ENCODE results near the gene IL4R. TPM values are rescaled to one million over a fixed set of nuclear protein-coding genes. Genes with fewer than 3 reads are reported as not detected.

IL4R gene
- total and polyA plus RNA-seq, 2 of the 8 experiments (the other 6 are each of a cell fraction or from before 2014, with no cell fraction given), result 29.1 to 29.4 TPM

DNA sequence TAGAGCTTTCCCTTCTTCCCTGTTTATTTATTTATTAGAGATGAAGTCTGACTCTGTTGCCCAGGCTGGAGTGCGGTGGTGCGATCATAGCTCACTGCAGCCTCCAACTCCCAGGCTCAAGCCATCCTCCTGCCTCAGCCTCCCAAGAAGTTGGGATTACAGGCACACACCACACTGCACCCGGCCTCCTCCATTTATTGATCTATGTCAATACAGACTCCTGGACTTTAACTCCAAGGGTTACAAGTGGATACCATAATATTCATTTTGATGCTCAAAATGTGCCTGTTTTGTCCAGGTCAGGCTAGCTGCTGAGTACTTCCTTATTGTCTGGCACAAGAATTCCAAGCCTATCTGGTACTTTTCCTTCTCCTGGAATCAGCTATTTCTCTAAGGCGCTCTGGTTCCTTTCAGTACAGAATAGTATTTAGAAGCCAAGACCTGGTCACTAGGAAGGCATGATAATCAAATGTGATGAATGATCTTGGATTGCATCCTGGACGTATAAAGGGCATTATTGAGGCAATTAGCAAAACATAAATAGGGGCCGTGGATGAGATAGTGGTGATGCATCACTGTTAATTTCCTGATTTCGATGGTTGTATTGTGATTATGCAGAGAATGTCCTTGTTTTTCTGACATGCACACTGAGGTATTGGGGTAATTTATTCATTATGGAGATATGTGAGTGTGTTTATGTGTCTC is 21.7 kb downstream of the IL4R start (continued):
- TF ChIP-seq ZNF274 (IDR thresholded peaks at IDR 0.05; ENCODE audit: borderline replicate concordance, extremely low read depth, low read length) (no peak), RXRA (IDR thresholded peaks at IDR 0.05; ENCODE audit: insufficient read depth, low read depth, low read length) (no peak), KDM1A (IDR thresholded peaks at IDR 0.05; ENCODE audit: borderline replicate concordance, low read length) (no peak), FOSL1 (IDR thresholded peaks at IDR 0.05; ENCODE audit: insufficient read depth, low read depth, low read length) (no peak), CBX5 (IDR thresholded peaks at IDR 0.05; ENCODE audit: low read depth, low read length) (no peak), NRF1 (IDR thresholded peaks at IDR 0.05; ENCODE audit: low read depth, low read length) (no peak), SAP30 (IDR thresholded peaks at IDR 0.05; ENCODE audit: insufficient read depth, insufficient replicate concordance, low read length) (no peak)
- TF ChIP-seq, protein P1, sequence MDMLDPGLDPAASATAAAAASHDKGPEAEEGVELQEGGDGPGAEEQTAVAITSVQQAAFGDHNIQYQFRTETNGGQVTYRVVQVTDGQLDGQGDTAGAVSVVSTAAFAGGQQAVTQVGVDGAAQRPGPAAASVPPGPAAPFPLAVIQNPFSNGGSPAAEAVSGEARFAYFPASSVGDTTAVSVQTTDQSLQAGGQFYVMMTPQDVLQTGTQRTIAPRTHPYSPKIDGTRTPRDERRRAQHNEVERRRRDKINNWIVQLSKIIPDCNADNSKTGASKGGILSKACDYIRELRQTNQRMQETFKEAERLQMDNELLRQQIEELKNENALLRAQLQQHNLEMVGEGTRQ (IDR thresholded peaks at IDR 0.05; ENCODE audit: low read length), result no peak

All from H1 (cell line).